Measurements from ENCODE around the gene BCO1.

Gene BCO1

DNA sequence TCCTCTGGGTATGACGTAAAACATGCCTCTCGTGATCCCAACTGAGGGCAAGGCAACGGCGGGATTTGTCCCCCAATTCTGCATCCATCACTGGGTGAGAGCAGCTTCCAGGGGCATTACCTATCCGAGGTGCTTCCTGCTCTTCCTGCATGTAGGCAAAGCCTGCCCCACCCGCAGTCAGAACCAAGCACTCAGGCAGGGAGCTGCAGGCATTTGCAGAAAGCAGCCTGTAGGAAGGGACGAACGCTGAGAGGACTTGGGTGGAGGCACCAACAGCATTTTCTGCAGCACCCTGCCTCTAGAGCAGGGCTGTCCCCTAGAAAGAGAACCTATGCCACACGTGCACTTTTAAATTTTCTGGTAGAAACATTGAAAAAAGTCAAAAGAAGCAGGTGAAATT is 5.5 kb downstream of the BCO1 start:
- DNase-seq (ENCODE audit: low spot score), result no peak
- Histone ChIP-seq H3K27ac (no peak overlapping the region), H3K4me3 (no peak overlapping the region)
- TF ChIP-seq, protein P1, sequence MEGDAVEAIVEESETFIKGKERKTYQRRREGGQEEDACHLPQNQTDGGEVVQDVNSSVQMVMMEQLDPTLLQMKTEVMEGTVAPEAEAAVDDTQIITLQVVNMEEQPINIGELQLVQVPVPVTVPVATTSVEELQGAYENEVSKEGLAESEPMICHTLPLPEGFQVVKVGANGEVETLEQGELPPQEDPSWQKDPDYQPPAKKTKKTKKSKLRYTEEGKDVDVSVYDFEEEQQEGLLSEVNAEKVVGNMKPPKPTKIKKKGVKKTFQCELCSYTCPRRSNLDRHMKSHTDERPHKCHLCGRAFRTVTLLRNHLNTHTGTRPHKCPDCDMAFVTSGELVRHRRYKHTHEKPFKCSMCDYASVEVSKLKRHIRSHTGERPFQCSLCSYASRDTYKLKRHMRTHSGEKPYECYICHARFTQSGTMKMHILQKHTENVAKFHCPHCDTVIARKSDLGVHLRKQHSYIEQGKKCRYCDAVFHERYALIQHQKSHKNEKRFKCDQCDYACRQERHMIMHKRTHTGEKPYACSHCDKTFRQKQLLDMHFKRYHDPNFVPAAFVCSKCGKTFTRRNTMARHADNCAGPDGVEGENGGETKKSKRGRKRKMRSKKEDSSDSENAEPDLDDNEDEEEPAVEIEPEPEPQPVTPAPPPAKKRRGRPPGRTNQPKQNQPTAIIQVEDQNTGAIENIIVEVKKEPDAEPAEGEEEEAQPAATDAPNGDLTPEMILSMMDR (IDR thresholded peaks at IDR 0.05), result no peak

DNA sequence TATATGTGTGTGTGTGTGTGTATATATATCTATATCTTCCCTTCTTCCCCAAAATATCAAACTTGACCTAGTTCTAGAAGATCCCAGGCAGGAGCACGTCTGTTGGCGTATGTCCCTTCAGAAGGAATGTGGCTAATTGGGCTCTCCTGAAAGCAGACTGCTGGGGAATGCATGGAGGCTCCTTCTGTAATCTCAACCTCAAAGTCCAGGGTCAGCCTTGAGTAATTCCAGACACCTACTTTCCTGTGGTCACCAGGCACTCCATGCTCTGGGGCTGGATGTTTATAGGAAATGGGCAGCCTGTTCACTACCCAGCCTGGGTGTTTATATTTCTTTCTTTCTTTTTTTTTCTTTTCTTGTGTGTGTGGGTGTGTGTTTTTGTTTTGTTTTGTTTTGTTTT is 13.4 kb downstream of the BCO1 start:
- H3K27ac ChIP-seq, result no peak overlapping the region
- TF ChIP-seq, protein P1 (IDR thresholded peaks at IDR 0.05), result no peak

DNA sequence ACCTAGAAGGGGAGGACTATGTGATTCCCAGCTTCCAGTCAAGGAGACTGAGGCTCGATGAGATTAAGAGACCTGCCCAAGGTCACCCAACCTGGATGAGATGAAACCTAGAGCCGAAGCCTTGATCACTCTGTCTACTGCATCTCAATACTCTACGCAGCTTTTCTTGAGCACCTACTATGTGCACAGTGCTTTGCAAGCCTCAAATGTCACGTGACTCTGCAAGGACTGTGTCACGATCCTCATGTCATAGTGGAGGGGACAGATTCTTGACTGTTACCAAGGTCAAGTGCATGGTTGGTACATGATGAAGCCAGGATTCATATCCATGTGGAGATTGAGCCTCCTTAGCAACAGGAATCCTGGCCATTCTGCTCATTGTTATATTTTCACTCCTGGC is 14.7 kb downstream of the BCO1 start:
- DNase-seq (ENCODE audit: low spot score), result no peak
- TF ChIP-seq, protein P1 (IDR thresholded peaks at IDR 0.05), result no peak
- H3K27ac ChIP-seq, result no peak overlapping the region
- H3K4me3 ChIP-seq, result no peak overlapping the region

More for the DNA sequence above, 13.4 kb downstream of the BCO1 start:
- no peak overlapping the region for H3K4me3 ChIP-seq
- DNase-seq (ENCODE audit: low spot score), result no peak

DNA sequence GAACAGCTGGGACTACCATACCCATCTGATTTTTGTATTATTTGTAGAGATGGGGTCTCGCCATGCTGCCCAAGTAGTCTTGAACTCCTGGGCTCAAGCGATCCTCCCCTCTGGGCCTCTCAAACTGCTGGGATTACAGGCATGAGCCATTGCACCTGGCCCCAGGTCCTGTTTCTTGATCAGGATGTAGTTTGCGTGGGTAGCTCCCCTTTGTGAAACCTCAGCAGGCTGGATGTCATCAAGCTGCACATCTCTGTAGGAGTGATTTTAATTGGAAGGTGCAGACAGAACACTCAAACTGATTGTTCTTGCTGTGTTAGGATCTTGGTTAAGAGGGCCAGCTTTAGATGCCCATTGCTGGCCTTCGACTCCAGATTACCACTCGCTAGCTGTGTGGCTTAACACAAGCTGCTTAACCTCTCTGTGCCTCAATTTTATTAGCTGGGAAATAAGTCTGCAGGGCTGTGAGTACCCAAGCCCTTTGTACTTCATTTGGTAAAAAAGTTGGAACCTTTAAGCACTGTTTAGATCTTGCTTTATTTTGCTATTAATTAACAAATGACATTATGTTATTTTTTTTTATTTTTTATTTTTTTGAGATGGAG is 16.5 kb downstream of the BCO1 start:
- H3K27ac ChIP-seq, result no peak overlapping the region
- no peak overlapping the region for H3K4me3 ChIP-seq
- TF ChIP-seq, protein P1 (IDR thresholded peaks at IDR 0.05), result no peak
- DNase-seq (ENCODE audit: low spot score), result no peak

DNA sequence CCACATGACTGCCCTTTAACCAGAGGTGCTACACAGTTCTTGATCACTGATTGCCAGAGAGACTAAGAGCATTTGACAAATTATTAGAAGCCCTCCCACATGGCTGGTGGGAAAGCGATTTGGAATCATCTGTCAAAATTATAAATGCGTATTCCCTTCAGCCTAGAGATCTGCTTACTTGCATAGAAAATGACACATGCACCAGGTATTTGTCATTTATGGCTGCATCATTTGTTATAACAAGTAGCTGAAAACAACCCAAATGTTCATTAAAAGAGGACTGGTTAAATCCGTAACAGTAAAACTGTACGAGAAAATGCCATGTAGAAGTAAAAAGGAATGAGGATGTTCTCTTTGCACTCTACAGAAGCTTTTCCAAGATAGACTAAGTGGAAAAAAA is 21.4 kb downstream of the BCO1 start:
- Histone ChIP-seq H3K4me3 (no peak overlapping the region), H3K27ac (no peak overlapping the region)
- TF ChIP-seq, protein P1 (IDR thresholded peaks at IDR 0.05), result no peak
- DNase-seq (ENCODE audit: low spot score), result no peak

DNA sequence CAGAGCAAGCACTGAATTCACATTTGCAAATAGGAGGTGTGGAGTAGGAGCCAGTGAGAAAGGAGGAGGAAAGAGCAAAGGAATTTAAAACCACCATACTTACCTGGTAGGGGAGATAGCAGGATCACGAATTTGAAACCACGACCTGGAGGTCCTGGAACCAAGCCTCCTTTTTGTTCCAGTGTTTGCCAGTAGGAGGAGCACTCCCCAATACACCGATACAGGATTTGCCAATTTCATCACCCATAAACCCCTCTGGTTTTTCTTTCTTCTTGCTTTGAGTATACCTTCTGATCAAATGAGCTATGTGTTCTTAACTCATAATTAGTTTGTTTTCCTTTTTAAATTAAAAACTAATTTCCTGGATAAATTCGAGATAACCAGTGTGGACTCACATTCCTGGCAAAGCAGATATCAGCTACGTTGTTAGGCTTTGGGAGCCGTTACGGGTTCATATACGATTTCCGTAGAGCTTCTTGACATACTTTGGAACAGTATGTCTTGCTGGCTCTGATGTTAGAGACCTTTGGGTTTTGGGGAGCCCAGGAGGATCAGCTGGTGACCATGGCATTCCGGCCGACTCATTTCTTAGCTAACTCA is 22.7 kb downstream of the BCO1 start:
- no peak for DNase-seq (ENCODE audit: low spot score)
- TF ChIP-seq, protein P1 (IDR thresholded peaks at IDR 0.05), result no peak
- no peak overlapping the region for H3K27ac ChIP-seq
- no peak overlapping the region for H3K4me3 ChIP-seq
